Heart left ventricle (tissue), 16 donors: ENCODE results near the gene CTXN3. TPM values are rescaled to one million over a fixed set of nuclear protein-coding genes. Genes with fewer than 3 reads are reported as not detected.
A peak's percentile ranks its signal among the peaks of the same experiment; 100 is the strongest.

Source experiments
- ATAC-seq, 4 donors: fragments of 200-7000 bp; cut with Tn5 transposase; one replicate each; pipeline ENCODE4 v1.9.1; 2020 to 2022; ENCODE audit warnings: moderate library complexity in 4 of 4, mild to moderate bottlenecking in 3 of 4, moderate number of reproducible peaks in 1 of 4
- DNase-seq, 5 donors: peaks; one replicate each; pipeline ENCODE4 v3.0.0-alpha.2; 2020
- H3K27ac ChIP-seq, 12 donors: fragments of 200-600 bp; sonication (generic) in 4 of 12; one replicate each; pipeline versions ENCODE4 v1.5.0 to v1.8.0; 2016 to 2022; ENCODE audit warnings: mild to moderate bottlenecking in 2 of 12
- H3K27me3 ChIP-seq, 9 donors: fragments of 200-600 bp; sonication (generic) in 2 of 9; one replicate each; pipeline versions ENCODE4 v1.5.1 to v1.8.0; 2016 to 2022; ENCODE audit warnings: mild to moderate bottlenecking in 3 of 9
- H3K36me3 ChIP-seq, 9 donors: fragments of 200-600 bp; sonication (generic) in 2 of 9; one replicate each; pipeline versions ENCODE4 v1.5.0 to v1.8.0; 2018 to 2022; ENCODE audit warnings: mild to moderate bottlenecking in 2 of 9
- H3K4me1 ChIP-seq, 12 donors: fragments of 200-600 bp; sonication (generic) in 4 of 12; one replicate each; pipeline versions ENCODE4 v1.5.0 to v1.8.0; 2016 to 2022; ENCODE audit warnings: mild to moderate bottlenecking in 3 of 12
- H3K4me3 ChIP-seq, 12 donors: fragments of 200-600 bp; sonication (generic) in 4 of 12; one replicate each; pipeline versions ENCODE4 v1.5.0 to v1.8.0; 2017 to 2022; ENCODE audit warnings: mild to moderate bottlenecking in 9 of 12, moderate library complexity in 4 of 12
- H3K9me3 ChIP-seq, 12 donors: fragments of 200-600 bp; sonication (generic) in 4 of 12; one replicate each; pipeline versions ENCODE4 v1.5.0 to v1.8.0; 2016 to 2022; ENCODE audit warnings: mild to moderate bottlenecking in 1 of 12
- CTCF ChIP-seq, 12 donors: fragments of 200-600 bp; sonication (generic) in 4 of 12; IDR thresholded peaks; one replicate each; pipeline versions ENCODE4 v1.5.0 to v1.8.0; 2018 to 2022; ENCODE audit warnings: antibody characterized with exemption in 12 of 12, mild to moderate bottlenecking in 5 of 12
- POLR2A ChIP-seq, 2 donors: fragments of 450-650 bp; IDR thresholded peaks; one replicate each; pipeline ENCODE4 v1.6.1; 2017; ENCODE audit warnings: antibody characterized with exemption in 2 of 2, mild to moderate bottlenecking in 2 of 2, moderate library complexity in 2 of 2
- WGBS, 4 donors: extraction: QIAGEN DNeasy Blood & Tissue Kit in 2 of 4; methylation state at CpG; one replicate each; pipeline versions ENCODE4 v1.1.5 to v1.1.7; 2013 to 2018; 5-methylcytosine and 5-hydroxymethylcytosine counted together
- intact Hi-C, 10 donors: fragments of 100-400 bp; cut with DNase I; formaldehyde crosslinking; loops; one replicate each; pipeline versions ENCODE4 v1.11.1 to v1.14.2; 2022
- polyA plus RNA-seq, 2 donors: library from polyadenylated mRNA; stranded (reverse); fragments of 200-250 nt; gene quantifications; one replicate each; pipeline ENCODE4 v1.2.3, GENCODE V29; 2013
- total RNA-seq, 9 donors: library from RNA; depleted of rRNA in 2 of 9; stranded (reverse); fragments of >200 nt in 2 of 9; fragmentation: NEBNext Ultra II Directional in 3 of 9; extraction: Animal tissue kit (Norgen Biotek cat#: 25700) in 3 of 9; gene quantifications; one replicate each; pipeline versions ENCODE4 v1.1.0 to v1.2.4, GENCODE V29; 2016 to 2023
- donor health status: ischemic (EF 13 %, LVEDD 7.1; RV severe dilation, severe dysfunction).
- donor health status: healthy with polysubstance abuse.
- donor health status: DM: no; HTN: yes; CAD: no.
- donor health status: DM: no; HTN: no; CAD: no.
- donor health status: ischemic (EF 25% LVEDD 6.9; RV normal size, moderate dysfunction).
- donor health status: ischemic (EF 25% LVEDD 5.7; RV mildly dilated, moderate dysfunction).
- donor health status: healthy.
- donor health status: DM: yes; HTN: yes; CAD: no.
- donor health status: ischemic (EF 35%, LVEDD 5.7; RV mildly dilated, moderate dysfunction).
- donor health status: nonischemic (EF 11% LVEDD 7.7; RV severe dilation, severe dysfunction).
- donor health status: DM: yes; HTN: yes; CAD: no.
- donor health status: PGD.
- donor health status: ischemic (EF 29% LVEDD 5.4; RV normal size, mild dysfunction).
- donor health status: nonischemic (EF 23%, LVEDD 6.1; RV moderate dilation, normal function).

The CTXN3 gene
- total and polyA plus RNA-seq, 11 donors: not detected

DNA sequence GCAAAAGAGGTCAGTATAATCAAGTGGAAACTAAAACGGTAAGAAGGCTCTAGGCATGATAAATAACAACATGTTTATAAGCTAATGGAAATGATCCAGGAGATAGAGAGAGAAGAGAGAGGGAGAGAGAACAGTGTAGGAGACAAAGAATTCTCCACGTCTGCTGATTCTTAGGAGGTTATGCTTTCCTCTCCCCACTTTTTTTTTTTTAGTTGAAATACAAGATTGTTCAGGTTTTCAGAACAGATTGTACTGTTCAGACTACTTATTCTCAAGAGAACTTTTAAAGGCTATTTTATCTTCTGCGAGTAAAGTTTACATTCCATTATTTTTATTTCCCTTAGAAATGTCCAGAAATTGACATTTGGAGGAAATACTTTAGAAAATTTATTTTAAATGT, 58.3 kb downstream of the CTXN3 start:
- DNase-seq: no peak
- Histone ChIP-seq H3K4me1 (peaks cover 0 to 43% (median 13%) of the 10 kb centered on the region in 12 donors), H3K27ac (peak overlapping the region in 8 of 12 donors; percentile 0 to 53 (median 19)), H3K36me3 (no peaks in the 10 kb centered on the region), H3K27me3 (no peaks in the 10 kb centered on the region), H3K4me3 (no peak overlapping the region), H3K9me3 (no peaks in the 10 kb centered on the region)
- TF ChIP-seq CTCF (IDR thresholded peaks at IDR 0.05) (no peak), POLR2A (IDR thresholded peaks at IDR 0.05) (no peak)
- WGBS, 4 donors: 30 to 50% (median 43%) methylated on average over 3 of the region's 3 CpGs
- intact Hi-C loops: loop anchor here in 1 of 10 donors (10.0 kb wide), 1 partner anchor 142 kb away; no protein-coding TSS in a partner anchor
- peak in 3 of 4 donors; percentile 18 to 53 (median 18) for ATAC-seq

Other genes with a start within 250 kb of the CTXN3 start
- gene PRRC1, start 131.4 kb upstream of the CTXN3 start, total RNA-seq: 10 to 100 TPM; 11.5 to 37.7 (median 23.5) TPM
- gene PRRC1, start 131.4 kb upstream of the CTXN3 start, polyA plus RNA-seq: 10 to 100 TPM; 10.3 to 17.7 TPM
- 1 to 10 TPM in 1 of 9 donors, not detected in 8; 1.3 TPM for gene CCDC192, start 54.3 kb downstream of the CTXN3 start, total RNA-seq
- under 1 TPM; 0.07 to 0.42 TPM for gene CCDC192, start 54.3 kb downstream of the CTXN3 start, polyA plus RNA-seq